NCI-H1694 (cell line): ENCODE measurements around the gene ADAM19.

Source experiments
- DNase-seq: peaks from one replicate; lab custom pipeline; 2025; lab: John Stamatoyannopoulos, UW

ADAM19 gene

GRCh38 chr5:157575381-157576020 is at the start of gene ADAM19:
TSS of gene ADAM19 (minus strand) at chr5:157575775. CDS start at chr5:157575696, 79 bp downstream.
- DNase-seq: no peak

DNA sequence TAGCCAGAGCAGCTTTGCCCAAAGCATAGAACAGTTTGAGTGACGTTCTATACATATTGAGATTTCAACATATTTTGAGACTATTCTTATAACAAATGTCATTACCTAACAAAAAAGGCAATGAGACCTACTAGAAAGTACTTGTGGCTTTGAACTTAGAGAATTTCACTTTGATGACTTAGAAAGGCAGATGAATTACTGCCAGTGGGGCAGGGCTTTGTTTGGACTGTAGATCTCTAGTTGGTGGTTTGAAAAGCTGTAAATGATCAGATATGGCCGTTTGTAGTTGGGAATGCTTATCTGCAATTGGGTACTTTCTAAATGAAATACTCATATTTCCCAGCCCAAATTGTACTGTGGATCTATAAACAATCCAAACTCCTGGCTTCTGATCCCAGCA is 48.6 kb upstream of the ADAM19 start:
- DNase-seq: no peak

- DNase-seq: no peak
These were observed 45.2 kb upstream of the ADAM19 start for GRCh38 chr5:157620776-157621175.

DNA sequence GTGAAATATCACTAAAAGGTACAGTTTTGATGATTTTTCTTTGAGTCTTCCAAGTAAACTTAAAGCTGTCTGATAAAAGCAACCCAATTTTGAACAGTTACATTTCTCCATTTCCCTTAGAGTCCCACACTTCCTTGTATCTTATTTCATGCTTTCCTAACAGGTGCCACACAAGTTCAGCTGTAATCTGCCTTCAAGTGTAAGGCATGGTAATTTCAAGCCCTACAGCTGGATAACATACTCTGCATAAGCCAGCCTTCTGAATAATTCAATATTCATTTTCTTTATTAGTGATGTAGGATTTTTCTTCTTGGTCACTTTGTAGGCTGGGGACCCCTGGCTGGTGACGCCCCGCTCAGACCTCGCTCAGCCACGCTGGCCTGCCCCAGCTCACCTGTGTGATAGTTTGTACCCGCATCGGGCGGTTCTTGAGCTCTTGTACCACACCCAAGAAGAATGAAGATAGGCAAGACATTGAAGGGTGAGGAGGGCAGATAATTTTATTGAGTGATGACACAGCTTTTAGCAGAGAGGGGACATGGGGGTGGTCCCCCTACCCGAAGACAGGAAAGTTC is 42.7 kb upstream of the ADAM19 start:
- no peak for DNase-seq

DNA sequence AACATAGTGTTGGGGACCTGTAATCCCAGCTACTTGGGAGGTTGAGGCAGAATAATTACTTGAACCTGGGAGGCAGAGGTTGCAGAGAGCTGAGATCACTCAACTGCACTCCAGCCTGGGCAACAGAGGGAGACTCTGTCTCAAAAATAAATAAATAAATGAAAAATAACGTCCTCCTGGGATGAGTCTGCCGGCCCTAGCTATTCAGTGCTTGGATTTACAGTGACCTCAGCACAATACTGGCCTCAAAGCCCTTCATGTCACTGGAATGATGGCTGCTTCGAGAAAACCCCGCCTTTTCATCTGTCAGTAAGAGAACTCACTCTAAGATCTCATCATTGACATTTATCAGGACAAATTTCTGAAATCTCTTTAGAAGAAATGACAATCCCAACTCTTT is 41.2 kb upstream of the ADAM19 start:
- DNase-seq: no peak

DNA sequence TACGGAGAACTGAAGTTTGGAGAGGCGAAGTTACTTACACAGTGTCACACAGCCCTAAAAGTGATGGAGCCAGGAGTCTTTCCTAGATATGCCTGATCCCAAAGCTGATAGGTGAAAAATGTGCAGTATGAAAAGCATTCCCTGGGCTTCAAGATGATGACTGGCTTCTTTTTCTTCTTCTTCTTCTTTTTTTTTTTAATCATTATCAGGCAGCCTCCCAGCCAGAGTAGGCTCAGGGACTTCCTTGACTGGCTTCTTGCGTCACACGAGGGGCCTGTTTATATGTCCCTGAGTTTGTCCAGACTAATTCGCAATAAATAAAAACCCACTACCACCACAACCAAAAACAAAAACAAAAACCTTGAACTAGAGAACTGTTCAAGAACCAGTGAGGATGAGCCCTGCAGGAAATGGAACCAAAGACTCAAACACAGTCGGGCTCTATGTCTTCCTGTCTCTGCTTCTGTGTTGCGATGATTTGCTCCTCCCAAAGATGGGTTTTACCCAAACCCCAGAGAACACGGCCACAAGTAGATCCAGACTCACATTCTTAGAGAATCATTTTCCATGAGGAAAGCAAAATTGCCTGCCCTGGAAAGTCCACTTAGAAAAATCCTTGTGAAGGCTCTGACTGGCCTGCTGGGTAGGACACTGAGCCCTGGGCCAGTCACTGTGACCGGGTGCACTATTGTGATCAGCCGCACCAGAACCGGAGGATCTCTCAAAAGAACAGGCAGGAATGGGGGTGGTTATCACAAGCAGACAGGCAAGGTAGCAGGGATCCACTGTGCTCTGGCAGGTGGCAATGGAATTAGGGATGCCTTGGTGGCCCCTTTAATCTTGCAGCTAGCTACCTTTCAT is 38.0 kb upstream of the ADAM19 start:
- DNase-seq: no peak

- no peak for DNase-seq
These were observed 37.0 kb upstream of the ADAM19 start for GRCh38 chr5:157612581-157612980.

DNA sequence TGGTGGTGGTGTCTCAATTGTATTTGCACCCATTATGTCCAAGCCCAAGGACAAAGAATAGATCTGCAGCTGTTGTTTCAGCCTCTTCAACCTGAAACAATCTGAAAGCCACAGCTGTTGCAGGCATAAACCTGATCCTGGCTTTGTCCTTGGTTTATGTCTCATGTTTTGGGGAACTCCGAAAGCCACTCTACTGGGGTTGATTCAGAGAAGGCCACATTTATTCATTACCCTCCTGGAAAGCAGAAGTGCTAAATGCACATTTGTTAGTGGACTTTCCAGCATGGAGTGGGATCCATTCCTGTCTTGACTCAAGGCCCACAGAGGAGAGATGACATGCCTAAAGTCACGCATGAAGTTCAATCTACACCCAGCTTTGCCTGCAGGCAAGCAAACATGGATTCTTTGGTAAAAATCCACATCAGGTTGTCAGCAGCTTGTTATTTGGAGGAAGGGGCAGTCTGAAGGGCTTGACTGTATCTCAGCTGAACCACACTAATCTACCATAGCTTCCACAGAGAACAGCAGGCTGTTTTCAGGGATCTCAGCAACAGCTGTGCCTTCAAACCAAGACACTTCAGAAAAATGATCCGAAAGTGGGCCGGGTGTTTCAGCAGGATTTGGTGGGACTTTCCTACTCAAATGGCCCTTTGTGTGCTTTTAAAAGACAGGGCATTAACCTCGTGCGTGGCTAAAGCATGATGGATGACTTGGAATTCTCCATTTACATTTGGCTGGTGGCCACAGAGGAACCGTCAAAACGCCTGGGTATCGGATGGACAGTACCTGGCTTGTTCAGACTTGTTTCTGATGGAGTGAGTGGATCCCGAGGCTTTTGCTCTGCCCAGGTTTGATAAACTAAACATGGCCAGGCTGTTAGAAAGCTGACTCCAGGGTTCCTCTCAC is 36.2 kb upstream of the ADAM19 start:
- no peak for DNase-seq

GRCh38 chr5:157610990-157611389 is 35.4 kb upstream of the ADAM19 start:
- no peak for DNase-seq

GRCh38 chr5:157608972-157609565 is 33.5 kb upstream of the ADAM19 start:
- DNase-seq: no peak

GRCh38 chr5:157607371-157608161 is 32.0 kb upstream of the ADAM19 start:
- no peak for DNase-seq

DNA sequence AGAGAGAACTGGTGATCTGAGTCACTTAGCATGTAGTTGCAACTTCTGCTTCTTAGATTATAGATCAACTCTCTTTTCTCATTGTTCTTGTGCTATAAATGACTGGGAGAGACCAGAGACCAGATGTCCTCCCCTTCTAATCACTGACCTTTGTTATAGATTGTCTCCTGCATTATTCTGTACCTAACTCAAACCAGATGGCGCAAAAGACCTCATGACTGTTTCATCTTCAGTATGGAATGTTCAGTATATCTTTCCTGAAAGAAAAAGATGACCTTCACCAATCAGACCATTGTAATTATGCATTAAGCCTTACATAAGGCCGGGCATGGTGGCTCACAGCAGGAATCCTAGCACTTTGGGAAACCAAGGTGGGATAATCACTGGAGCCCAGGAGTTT is 30.5 kb upstream of the ADAM19 start:
- DNase-seq: no peak

GRCh38 chr5:157603333-157604190 is 28.0 kb upstream of the ADAM19 start:
- no peak for DNase-seq

DNA sequence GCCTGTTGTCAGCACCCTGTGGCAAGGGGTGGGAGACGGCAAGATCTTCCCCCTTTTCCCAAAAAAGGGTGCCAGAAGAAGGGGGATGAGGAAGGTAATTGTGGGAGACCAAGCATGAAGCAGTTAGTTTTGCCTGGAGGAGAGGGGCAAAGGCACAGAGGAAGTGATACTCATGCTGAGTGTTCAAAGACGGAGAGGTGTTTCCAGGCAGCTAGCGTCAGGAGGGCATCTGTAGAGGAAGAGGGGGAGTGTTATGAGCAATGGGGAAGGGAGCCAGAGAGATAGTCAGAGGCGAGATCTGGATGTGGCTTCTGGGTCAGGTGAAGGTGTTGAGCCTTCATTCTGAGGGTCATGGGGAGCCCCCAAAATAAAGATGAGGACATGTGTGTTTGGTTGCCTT is 26.9 kb upstream of the ADAM19 start:
- DNase-seq: no peak

GRCh38 chr5:157600252-157600651 is 24.7 kb upstream of the ADAM19 start:
- DNase-seq: no peak

GRCh38 chr5:157599565-157599964 is 24.0 kb upstream of the ADAM19 start:
- DNase-seq: no peak

GRCh38 chr5:157598350-157598936 is 22.9 kb upstream of the ADAM19 start:
- DNase-seq: no peak

DNA sequence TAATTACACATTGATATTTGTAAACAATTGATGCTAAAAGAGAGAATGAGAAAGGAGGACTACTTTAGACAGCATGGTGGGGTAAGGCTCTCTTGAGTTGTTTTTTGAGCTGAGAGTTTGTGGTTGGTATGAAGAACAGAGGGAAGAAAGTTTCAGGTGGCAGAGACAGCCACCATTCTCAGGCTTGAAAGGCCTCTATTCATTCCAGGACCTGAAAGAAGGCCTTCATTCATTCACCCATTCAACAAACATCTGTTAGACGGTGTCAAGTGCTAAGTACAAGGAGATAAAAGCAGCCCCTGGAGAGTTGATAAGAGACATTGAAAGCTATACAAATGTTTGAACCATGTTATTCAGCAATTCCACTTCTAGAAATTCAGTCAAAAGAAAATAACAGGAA is 21.7 kb upstream of the ADAM19 start:
- no peak for DNase-seq

- DNase-seq: no peak
These were observed 20.9 kb upstream of the ADAM19 start for GRCh38 chr5:157596487-157596886.
